Ectodermal cell (in vitro differentiated cells): ENCODE data around the gene FBXO48. TPM values are rescaled to one million over a fixed set of nuclear protein-coding genes. Genes with fewer than 3 reads are reported as not detected.

Source experiments
- H3K27ac ChIP-seq: 2 replicates; pipeline ENCODE4 v1.7.0; 2013; ENCODE audit warnings: mild to moderate bottlenecking, low read depth, low read length; ENCODE audit not compliant: insufficient read depth, poor library complexity, severe bottlenecking
- H3K27me3 ChIP-seq: 2 replicates; pipeline ENCODE4 v1.7.0; 2013; ENCODE audit warnings: mild to moderate bottlenecking, low read length; ENCODE audit not compliant: insufficient read depth, control insufficient read depth, poor library complexity, severe bottlenecking
- H3K36me3 ChIP-seq: one replicate; pipeline ENCODE4 v1.7.0; 2013; ENCODE audit warnings: low read length; ENCODE audit not compliant: control insufficient read depth, insufficient read depth
- H3K4me1 ChIP-seq: one replicate; pipeline ENCODE4 v1.7.0; 2013; ENCODE audit warnings: low read length; ENCODE audit not compliant: control insufficient read depth, insufficient read depth
- H3K4me3 ChIP-seq: 2 replicates; pipeline ENCODE4 v1.7.0; 2013; ENCODE audit warnings: low read depth, low read length, control low read depth; ENCODE audit not compliant: insufficient read depth
- H3K9me3 ChIP-seq: 2 replicates; pipeline ENCODE4 v1.7.0; 2013; ENCODE audit warnings: mild to moderate bottlenecking, low read length, moderate library complexity; ENCODE audit not compliant: control insufficient read depth
- WGBS, 2 experiments: methylation state at CpG; one replicate each; pipeline ENCODE4 v1.1.7; 2013; ENCODE audit warnings: missing lambda C conversion rate in 2 of 2; 5-methylcytosine and 5-hydroxymethylcytosine counted together
- polyA plus RNA-seq, 4 experiments: library from polyadenylated mRNA; stranded (reverse); fragments of 50-300 nt; gene quantifications; one replicate each; pipeline ENCODE4 v1.2.3, GENCODE V29; 2013

The FBXO48 gene
- 3.8 TPM for polyA plus RNA-seq (2013, experiment 1 of 4)
- 3.6 TPM for polyA plus RNA-seq (2013, experiment 2 of 4)
- polyA plus RNA-seq (2013, experiment 3 of 4) = 2.6 TPM
- polyA plus RNA-seq (2013, experiment 4 of 4) = 3.1 TPM

- Histone ChIP-seq H3K9me3 (no peaks in the 10 kb centered on the region), H3K4me1 (no peaks in the 10 kb centered on the region), H3K27me3 (no peaks in the 10 kb centered on the region), H3K4me3 (peak within 1 kb of the TSS; percentile 65), H3K36me3 (no peaks in the 10 kb centered on the region), H3K27ac (no peak within 1 kb of the TSS)
- WGBS, 2 experiments = 0 to 1% methylated on average over 82 of the region's 82 CpGs
Observed at GRCh38 chr2:68467077-68467960, at the start of gene FBXO48, which contains the start of gene APLF. Gene FBXO48, minus strand, starts transcription at chr2:68467294. Its CDS starts 2,149 bp downstream, at chr2:68465145. Gene APLF, plus strand, starts transcription at chr2:68467585. Its CDS starts 147 bp downstream, at chr2:68467732.

- H3K36me3 ChIP-seq = no peaks in the 10 kb centered on the region
- 87 to 89% methylated on average over 2 of the region's 5 CpGs for WGBS, 2 experiments
- no peak overlapping the region for H3K27ac ChIP-seq
- H3K9me3 ChIP-seq = no peaks in the 10 kb centered on the region
- no peaks in the 10 kb centered on the region for H3K27me3 ChIP-seq
- H3K4me3 ChIP-seq = no peak overlapping the region
- H3K4me1 ChIP-seq = no peaks in the 10 kb centered on the region
Observed at GRCh38 chr2:68516051-68516955, 49.2 kb upstream of the FBXO48 start.

- no peaks in the 10 kb centered on the region for H3K9me3 ChIP-seq
- no peaks in the 10 kb centered on the region for H3K27me3 ChIP-seq
- 79 to 95% methylated on average over 2 of the region's 2 CpGs for WGBS, 2 experiments
- H3K27ac ChIP-seq = no peak overlapping the region
- H3K4me3 ChIP-seq = no peak overlapping the region
- H3K4me1 ChIP-seq = no peaks in the 10 kb centered on the region
- H3K36me3 ChIP-seq = no peaks in the 10 kb centered on the region
Observed at GRCh38 chr2:68514316-68514929, 47.3 kb upstream of the FBXO48 start.

- no peaks in the 10 kb centered on the region for H3K4me1 ChIP-seq
- H3K4me3 ChIP-seq = no peak overlapping the region
- no peaks in the 10 kb centered on the region for H3K36me3 ChIP-seq
- H3K27me3 ChIP-seq = no peaks in the 10 kb centered on the region
- H3K9me3 ChIP-seq = no peaks in the 10 kb centered on the region
- 67% methylated on average over 1 of the region's 1 CpG; no CpG with 5 or more reads in 1 of the 2 experiments for WGBS, 2 experiments
- H3K27ac ChIP-seq = no peak overlapping the region
Observed at GRCh38 chr2:68512966-68513365, 45.9 kb upstream of the FBXO48 start.

GRCh38 chr2:68512326-68512725 is 45.2 kb upstream of the FBXO48 start:
- Histone ChIP-seq H3K4me3 (no peak overlapping the region), H3K27ac (no peak overlapping the region), H3K9me3 (no peaks in the 10 kb centered on the region), H3K36me3 (no peaks in the 10 kb centered on the region), H3K4me1 (no peaks in the 10 kb centered on the region), H3K27me3 (no peaks in the 10 kb centered on the region)
- 96 to 100% methylated on average over 1 to 3 of the region's 3 CpGs for WGBS, 2 experiments

GRCh38 chr2:68506170-68506569 is 39.1 kb upstream of the FBXO48 start:
- no peaks in the 10 kb centered on the region for H3K36me3 ChIP-seq
- H3K27me3 ChIP-seq = no peaks in the 10 kb centered on the region
- H3K4me3 ChIP-seq = no peak overlapping the region
- H3K9me3 ChIP-seq = no peaks in the 10 kb centered on the region
- H3K27ac ChIP-seq = no peak overlapping the region
- WGBS, 2 experiments = 88 to 97% methylated on average over 3 of the region's 3 CpGs
- H3K4me1 ChIP-seq = no peaks in the 10 kb centered on the region

GRCh38 chr2:68505603-68506159 is 38.6 kb upstream of the FBXO48 start:
- Histone ChIP-seq H3K4me3 (no peak overlapping the region), H3K27me3 (no peaks in the 10 kb centered on the region), H3K36me3 (no peaks in the 10 kb centered on the region), H3K9me3 (no peaks in the 10 kb centered on the region), H3K4me1 (no peaks in the 10 kb centered on the region), H3K27ac (no peak overlapping the region)
- WGBS, 2 experiments = 96% methylated on average over 2 of the region's 2 CpGs; no CpG with 5 or more reads in 1 of the 2 experiments

- H3K36me3 ChIP-seq = no peaks in the 10 kb centered on the region
- H3K4me1 ChIP-seq = no peaks in the 10 kb centered on the region
- no peak overlapping the region for H3K4me3 ChIP-seq
- H3K27me3 ChIP-seq = no peaks in the 10 kb centered on the region
- WGBS, 2 experiments = 96 to 99% methylated on average over 5 of the region's 5 CpGs
- H3K9me3 ChIP-seq = no peaks in the 10 kb centered on the region
- H3K27ac ChIP-seq = no peak overlapping the region
Observed at GRCh38 chr2:68501768-68502167, 34.7 kb upstream of the FBXO48 start.

- no peak overlapping the region for H3K4me3 ChIP-seq
- H3K27ac ChIP-seq = no peak overlapping the region
- no peaks in the 10 kb centered on the region for H3K36me3 ChIP-seq
- no peaks in the 10 kb centered on the region for H3K9me3 ChIP-seq
- WGBS, 2 experiments = 93 to 95% methylated on average over 4 of the region's 4 CpGs
- no peaks in the 10 kb centered on the region for H3K4me1 ChIP-seq
- no peaks in the 10 kb centered on the region for H3K27me3 ChIP-seq
Observed at GRCh38 chr2:68500649-68501048, 33.6 kb upstream of the FBXO48 start.
